Neural progenitor cell (in vitro differentiated cells): ENCODE measurements around the gene MAMLD1. TPM values are rescaled to one million over a fixed set of nuclear protein-coding genes. Genes with fewer than 3 reads are reported as not detected.
A peak's percentile ranks its signal among the peaks of the same experiment; 100 is the strongest.

Source experiments
- DNase-seq: peaks from one replicate; pipeline ENCODE4 v3.0.0-alpha.2; 2016; ENCODE audit warnings: low spot score
- H2AFZ ChIP-seq: fragments of 200-600 bp; sonication (generic); replicated peaks from 2 replicates; pipeline ENCODE4 v1.6.1; 2016; ENCODE audit warnings: antibody characterized with exemption
- H3F3A ChIP-seq: fragments of 200-600 bp; sonication (generic); 2 replicates; pipeline ENCODE4 v1.6.1; 2016; ENCODE audit warnings: antibody characterized with exemption, low read depth
- H3K27ac ChIP-seq: fragments of 200-600 bp; sonication (generic); 2 replicates; pipeline ENCODE4 v1.5.1; 2016; ENCODE audit warnings: mild to moderate bottlenecking
- H3K27me3 ChIP-seq: fragments of 200-600 bp; sonication (generic); 2 replicates; pipeline ENCODE4 v1.6.1; 2016; ENCODE audit warnings: mild to moderate bottlenecking, moderate library complexity
- H3K36me3 ChIP-seq: fragments of 200-600 bp; sonication (generic); 2 replicates; pipeline ENCODE4 v1.5.1; 2016
- H3K4me1 ChIP-seq: fragments of 200-600 bp; sonication (generic); 2 replicates; pipeline ENCODE4 v1.6.1; 2016; ENCODE audit warnings: mixed run types
- H3K4me2 ChIP-seq: fragments of 200-600 bp; sonication (generic); 2 replicates; pipeline ENCODE4 v1.6.1; 2016
- H3K4me3 ChIP-seq: fragments of 200-600 bp; sonication (generic); 2 replicates; pipeline ENCODE4 v1.5.1; 2016
- H3K79me2 ChIP-seq: fragments of 200-600 bp; sonication (generic); 2 replicates; pipeline ENCODE4 v1.6.1; 2016; ENCODE audit warnings: low read depth
- H3K9ac ChIP-seq: fragments of 200-600 bp; sonication (generic); 2 replicates; pipeline ENCODE4 v1.6.1; 2016
- H3K9me3 ChIP-seq: fragments of 200-600 bp; sonication (generic); 2 replicates; pipeline ENCODE4 v1.5.1; 2016; ENCODE audit warnings: low read depth
- H4K20me1 ChIP-seq: fragments of 200-600 bp; sonication (generic); 2 replicates; pipeline ENCODE4 v1.6.1; 2016; ENCODE audit warnings: low read depth
- H3K27ac Mint-ChIP-seq: 3 replicates; pipeline ENCODE4 v1.8.0; 2021; ENCODE audit warnings: mixed read lengths
- H3K27me3 Mint-ChIP-seq: 2 replicates; pipeline ENCODE4 v1.8.0; 2022; ENCODE audit warnings: low read depth, mild to moderate bottlenecking, inconsistent platforms, moderate library complexity, mixed read lengths; ENCODE audit not compliant: insufficient read depth
- H3K36me3 Mint-ChIP-seq: 3 replicates; pipeline ENCODE4 v1.8.0; 2021; ENCODE audit warnings: mixed read lengths
- H3K4me1 Mint-ChIP-seq: 3 replicates; pipeline ENCODE4 v1.8.0; 2021; ENCODE audit warnings: mixed read lengths
- H3K4me3 Mint-ChIP-seq: 3 replicates; pipeline ENCODE4 v1.8.0; 2021; ENCODE audit warnings: mild to moderate bottlenecking, moderate library complexity, mixed read lengths
- H3K9me3 Mint-ChIP-seq: 3 replicates; pipeline ENCODE4 v1.8.0; 2020; ENCODE audit warnings: mixed read lengths
- EZH2 ChIP-seq: fragments of 200-600 bp; sonication (generic); IDR thresholded peaks from 2 replicates; pipeline ENCODE4 v1.6.1; 2017; ENCODE audit warnings: antibody characterized with exemption, mild to moderate bottlenecking, moderate library complexity
- EZH2phosphoT487 ChIP-seq: fragments of 200-600 bp; sonication (generic); IDR thresholded peaks from 2 replicates; pipeline ENCODE4 v1.6.1; 2017; ENCODE audit warnings: antibody characterized with exemption
- total RNA-seq: library from RNA; depleted of rRNA; stranded (reverse); fragments of >200 nt; gene quantifications from 2 replicates; pipeline ENCODE4 v1.2.3, GENCODE V29; 2015; ENCODE audit warnings: low replicate concordance
- TF ChIP-seq, protein P1 (sequence below): fragments of 200-600 bp; sonication (generic); IDR thresholded peaks from 2 replicates; pipeline ENCODE4 v1.5.1; 2017; ENCODE audit warnings: antibody characterized with exemption, mild to moderate bottlenecking

The MAMLD1 gene
- total RNA-seq, 1 donor from 2014 or later: not detected

DNA sequence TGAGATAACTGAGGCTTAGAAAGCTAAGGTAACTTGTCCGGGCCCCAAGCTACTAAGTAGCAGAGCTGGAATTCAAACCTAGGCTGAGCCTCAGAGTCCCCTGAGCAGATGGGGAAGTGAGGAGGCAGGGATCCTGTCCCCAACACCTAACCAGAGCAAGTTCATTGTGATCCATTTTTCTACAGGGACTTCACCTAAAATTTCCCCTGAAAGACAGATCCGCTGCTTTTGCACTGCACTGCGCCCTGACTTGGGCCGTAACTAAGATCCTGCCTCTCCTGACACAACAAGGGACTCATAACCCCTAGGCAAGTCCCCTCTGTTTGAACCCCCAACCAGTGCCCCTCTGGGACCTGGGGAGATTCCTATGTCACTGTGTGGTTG lies 179.7 kb downstream of the MAMLD1 start:
- H3K36me3 Mint-ChIP-seq: no peaks in the 10 kb centered on the region
- Histone ChIP-seq H3K79me2 (no peaks in the 10 kb centered on the region), H3K9ac (no peak overlapping the region), H3F3A (no peaks in the 10 kb centered on the region), H4K20me1 (no peaks in the 10 kb centered on the region), H3K9me3 (no peaks in the 10 kb centered on the region), H3K4me1 (no peaks in the 10 kb centered on the region), H3K4me3 (no peak overlapping the region), H2AFZ (no peak overlapping the region), H3K36me3 (no peaks in the 10 kb centered on the region), H3K27ac (no peak overlapping the region), H3K4me2 (no peak overlapping the region), H3K27me3 (peaks cover 14% of the 10 kb centered on the region)
- peaks cover 10% of the 10 kb centered on the region for H3K9me3 Mint-ChIP-seq
- H3K27me3 Mint-ChIP-seq: peaks cover 2% of the 10 kb centered on the region
- TF ChIP-seq, protein P1, sequence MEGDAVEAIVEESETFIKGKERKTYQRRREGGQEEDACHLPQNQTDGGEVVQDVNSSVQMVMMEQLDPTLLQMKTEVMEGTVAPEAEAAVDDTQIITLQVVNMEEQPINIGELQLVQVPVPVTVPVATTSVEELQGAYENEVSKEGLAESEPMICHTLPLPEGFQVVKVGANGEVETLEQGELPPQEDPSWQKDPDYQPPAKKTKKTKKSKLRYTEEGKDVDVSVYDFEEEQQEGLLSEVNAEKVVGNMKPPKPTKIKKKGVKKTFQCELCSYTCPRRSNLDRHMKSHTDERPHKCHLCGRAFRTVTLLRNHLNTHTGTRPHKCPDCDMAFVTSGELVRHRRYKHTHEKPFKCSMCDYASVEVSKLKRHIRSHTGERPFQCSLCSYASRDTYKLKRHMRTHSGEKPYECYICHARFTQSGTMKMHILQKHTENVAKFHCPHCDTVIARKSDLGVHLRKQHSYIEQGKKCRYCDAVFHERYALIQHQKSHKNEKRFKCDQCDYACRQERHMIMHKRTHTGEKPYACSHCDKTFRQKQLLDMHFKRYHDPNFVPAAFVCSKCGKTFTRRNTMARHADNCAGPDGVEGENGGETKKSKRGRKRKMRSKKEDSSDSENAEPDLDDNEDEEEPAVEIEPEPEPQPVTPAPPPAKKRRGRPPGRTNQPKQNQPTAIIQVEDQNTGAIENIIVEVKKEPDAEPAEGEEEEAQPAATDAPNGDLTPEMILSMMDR: no peak
- no peak for TF ChIP-seq EZH2
- no peak for TF ChIP-seq EZH2phosphoT487
- H3K4me3 Mint-ChIP-seq: no peak overlapping the region
- no peak overlapping the region for H3K27ac Mint-ChIP-seq
- peaks cover 13% of the 10 kb centered on the region for H3K4me1 Mint-ChIP-seq
- DNase-seq: no peak

DNA sequence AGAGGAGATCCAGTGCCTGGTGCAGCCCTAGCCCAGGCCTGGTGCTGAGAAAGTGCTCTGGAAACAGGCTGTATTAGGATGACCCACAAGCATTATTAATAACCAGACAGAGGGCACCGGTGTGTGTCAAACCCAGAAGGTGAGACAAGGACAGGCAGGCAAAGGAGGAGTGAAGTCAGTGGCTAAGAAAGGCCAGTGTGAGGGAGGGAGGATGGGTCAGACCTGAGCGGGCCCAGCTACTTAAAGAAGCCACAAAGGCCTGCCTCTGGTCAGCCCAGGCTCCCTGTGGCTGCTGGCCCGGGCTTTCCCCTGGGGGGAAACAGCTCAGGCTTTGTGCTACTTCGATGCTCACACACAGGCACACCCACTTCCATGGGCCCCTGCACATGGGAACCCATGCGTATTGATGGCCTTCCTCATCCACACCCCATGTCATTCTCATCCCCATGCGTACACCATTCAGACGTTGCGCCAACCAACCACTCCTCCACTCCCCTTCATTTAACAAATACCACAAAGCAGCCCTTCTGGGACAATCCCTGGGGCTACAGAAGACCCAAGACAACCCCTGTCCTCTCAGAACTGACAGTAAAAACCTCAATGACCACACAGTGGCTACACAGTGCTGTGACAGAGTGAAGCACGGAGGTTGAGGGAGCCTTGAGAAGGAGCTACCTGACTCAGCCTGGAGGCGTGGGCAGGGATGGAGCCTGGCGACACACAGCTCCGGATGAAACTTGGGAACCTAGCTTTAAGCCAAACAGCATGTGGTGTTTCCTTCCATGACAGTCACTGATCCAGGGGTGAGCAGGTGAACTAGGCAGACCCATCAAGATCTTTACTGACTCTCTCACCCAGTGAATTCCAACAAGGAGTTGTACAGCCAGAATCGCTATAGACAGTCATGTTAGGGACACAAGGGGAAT lies 180.4 kb downstream of the MAMLD1 start:
- TF ChIP-seq EZH2 (no peak), EZH2phosphoT487 (no peak)
- TF ChIP-seq, protein P1: no peak
- H3K4me1 ChIP-seq: no peaks in the 10 kb centered on the region
- Mint-ChIP-seq H3K36me3 (no peaks in the 10 kb centered on the region), H3K27ac (no peak overlapping the region), H3K27me3 (peaks cover 2% of the 10 kb centered on the region), H3K9me3 (peaks cover 13% of the 10 kb centered on the region), H3K4me3 (no peak overlapping the region), H3K4me1 (peaks cover 13% of the 10 kb centered on the region)
- H3K4me2 ChIP-seq: no peak overlapping the region
- no peak overlapping the region for H3K4me3 ChIP-seq
- H2AFZ ChIP-seq: no peak overlapping the region
- H3K79me2 ChIP-seq: no peaks in the 10 kb centered on the region
- no peak overlapping the region for H3K27ac ChIP-seq
- peak; percentile 19 for DNase-seq
- H4K20me1 ChIP-seq: no peaks in the 10 kb centered on the region
- no peaks in the 10 kb centered on the region for H3K36me3 ChIP-seq
- no peaks in the 10 kb centered on the region for H3K9me3 ChIP-seq
- H3K9ac ChIP-seq: no peak overlapping the region
- no peaks in the 10 kb centered on the region for H3F3A ChIP-seq
- H3K27me3 ChIP-seq: peaks cover 21% of the 10 kb centered on the region

GRCh38 chrX:150544222-150544787 lies 181.2 kb downstream of the MAMLD1 start:
- TF ChIP-seq EZH2phosphoT487: no peak
- TF ChIP-seq, protein P1: peak; percentile 27
- no peak overlapping the region for H2AFZ ChIP-seq
- no peak overlapping the region for H3K4me3 ChIP-seq
- Mint-ChIP-seq H3K27me3 (peaks cover 5% of the 10 kb centered on the region), H3K4me3 (no peak overlapping the region), H3K9me3 (peaks cover 13% of the 10 kb centered on the region), H3K4me1 (peaks cover 16% of the 10 kb centered on the region), H3K27ac (no peak overlapping the region), H3K36me3 (no peaks in the 10 kb centered on the region)
- H3K9ac ChIP-seq: no peak overlapping the region
- H4K20me1 ChIP-seq: no peaks in the 10 kb centered on the region
- DNase-seq: peak; percentile 50
- no peak overlapping the region for H3K27ac ChIP-seq
- no peaks in the 10 kb centered on the region for H3K4me1 ChIP-seq
- H3K9me3 ChIP-seq: no peaks in the 10 kb centered on the region
- H3K79me2 ChIP-seq: no peaks in the 10 kb centered on the region
- H3K27me3 ChIP-seq: peaks cover 29% of the 10 kb centered on the region
- no peaks in the 10 kb centered on the region for H3K36me3 ChIP-seq
- no peak overlapping the region for H3K4me2 ChIP-seq
- H3F3A ChIP-seq: no peaks in the 10 kb centered on the region
